GM19238 (cell line): ENCODE results near the gene CECR2.

Source experiments
- DNase-seq: peaks from one replicate; pipeline ENCODE4 v3.0.0; 2011; ENCODE audit warnings: low spot score; ENCODE audit not compliant: insufficient read length

The CECR2 gene

DNA sequence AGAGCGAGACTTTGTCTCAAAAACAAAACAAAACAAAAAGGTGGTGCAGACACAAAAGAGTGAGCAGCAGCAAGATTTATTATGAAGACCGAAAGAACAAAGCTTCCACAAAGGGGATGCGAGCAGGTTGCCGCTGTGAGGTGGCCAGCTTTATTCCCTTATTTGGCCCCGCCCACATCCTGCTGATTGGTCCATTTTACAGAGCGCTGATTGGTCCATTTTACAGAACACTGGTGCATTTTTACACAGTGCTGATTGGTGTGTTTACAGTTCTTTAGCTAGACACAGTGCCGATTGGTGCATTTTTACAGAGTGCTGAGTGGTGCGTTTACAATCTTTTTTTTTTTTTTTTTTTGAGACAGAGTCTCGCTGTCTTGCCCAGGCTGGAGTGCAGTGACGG lies 77.4 kb downstream of the CECR2 start:
- DNase-seq: no peak

DNA sequence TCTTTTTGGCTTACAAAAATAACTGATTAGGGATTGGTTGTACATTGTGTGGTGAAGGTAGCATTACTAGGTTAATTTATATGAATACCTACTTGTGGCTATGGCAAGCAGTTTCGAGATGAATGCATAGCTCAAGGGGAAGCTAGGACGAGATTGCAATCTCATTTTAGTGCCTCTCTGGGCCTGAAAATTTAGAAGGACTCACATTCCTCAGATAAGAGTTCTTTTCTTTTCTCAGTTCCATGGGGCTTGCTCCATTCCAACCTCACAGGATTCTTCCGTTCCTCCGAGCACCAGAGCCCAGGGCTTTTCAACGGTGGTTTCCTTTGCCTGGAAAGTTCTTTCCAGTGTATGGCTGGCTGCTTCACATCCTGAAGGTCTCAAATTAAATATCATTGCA lies 82.1 kb downstream of the CECR2 start:
- DNase-seq: no peak

GRCh38 chr22:17460895-17461294 lies 91.6 kb downstream of the CECR2 start:
- DNase-seq: no peak

GRCh38 chr22:17470880-17471500 lies 101.7 kb downstream of the CECR2 start:
- DNase-seq: no peak

DNA sequence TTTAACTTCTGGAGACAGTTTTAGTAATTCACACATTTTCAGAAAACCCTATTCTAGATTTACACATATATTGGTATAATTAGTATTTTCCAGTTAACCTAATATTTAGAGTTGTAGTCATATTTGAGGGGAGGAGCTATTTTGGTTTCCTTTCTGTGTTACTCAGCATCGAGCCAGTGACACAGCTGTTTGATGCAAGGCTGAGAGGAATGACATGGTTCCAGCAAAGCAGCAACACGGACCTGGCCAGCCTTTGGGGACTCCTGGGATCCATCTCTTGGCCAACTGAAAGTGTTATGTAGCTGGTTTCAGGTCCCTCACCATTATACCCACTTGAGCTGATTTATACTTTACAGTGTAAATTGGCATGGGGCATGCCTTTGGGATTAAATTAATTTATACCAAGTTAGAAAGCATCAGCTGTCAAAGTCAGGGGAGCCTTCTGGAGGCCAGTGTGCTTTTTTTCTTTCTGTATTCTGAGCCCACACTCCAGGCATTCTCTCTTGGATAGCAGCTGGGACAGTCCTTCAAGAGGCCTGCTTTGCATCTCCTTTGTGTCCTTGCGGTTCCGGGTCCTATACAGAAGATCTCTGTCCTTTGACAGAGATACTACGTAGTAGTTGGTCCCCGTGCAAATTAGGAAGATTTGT lies 102.8 kb downstream of the CECR2 start:
- no peak for DNase-seq

DNA sequence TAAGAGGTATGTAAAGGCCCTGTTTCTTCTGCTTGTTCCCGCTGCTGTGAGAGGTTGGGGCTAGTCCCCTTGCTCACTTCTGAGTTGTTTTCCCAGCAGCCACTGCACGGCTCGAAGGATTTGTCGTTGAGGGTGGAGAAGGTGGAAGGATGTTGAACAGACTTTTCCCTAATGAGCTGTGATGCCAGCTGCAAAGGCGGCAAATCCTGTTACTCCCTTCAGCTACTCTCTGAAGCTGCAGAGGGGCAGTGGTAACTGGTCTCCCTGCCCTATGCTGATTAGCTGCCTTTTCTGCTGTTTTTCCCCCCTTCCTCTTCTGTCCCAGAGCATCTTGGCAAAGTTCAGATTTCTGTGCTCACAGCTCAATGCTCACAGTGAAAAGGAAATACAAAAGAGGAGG lies 103.7 kb downstream of the CECR2 start:
- DNase-seq: no peak

DNA sequence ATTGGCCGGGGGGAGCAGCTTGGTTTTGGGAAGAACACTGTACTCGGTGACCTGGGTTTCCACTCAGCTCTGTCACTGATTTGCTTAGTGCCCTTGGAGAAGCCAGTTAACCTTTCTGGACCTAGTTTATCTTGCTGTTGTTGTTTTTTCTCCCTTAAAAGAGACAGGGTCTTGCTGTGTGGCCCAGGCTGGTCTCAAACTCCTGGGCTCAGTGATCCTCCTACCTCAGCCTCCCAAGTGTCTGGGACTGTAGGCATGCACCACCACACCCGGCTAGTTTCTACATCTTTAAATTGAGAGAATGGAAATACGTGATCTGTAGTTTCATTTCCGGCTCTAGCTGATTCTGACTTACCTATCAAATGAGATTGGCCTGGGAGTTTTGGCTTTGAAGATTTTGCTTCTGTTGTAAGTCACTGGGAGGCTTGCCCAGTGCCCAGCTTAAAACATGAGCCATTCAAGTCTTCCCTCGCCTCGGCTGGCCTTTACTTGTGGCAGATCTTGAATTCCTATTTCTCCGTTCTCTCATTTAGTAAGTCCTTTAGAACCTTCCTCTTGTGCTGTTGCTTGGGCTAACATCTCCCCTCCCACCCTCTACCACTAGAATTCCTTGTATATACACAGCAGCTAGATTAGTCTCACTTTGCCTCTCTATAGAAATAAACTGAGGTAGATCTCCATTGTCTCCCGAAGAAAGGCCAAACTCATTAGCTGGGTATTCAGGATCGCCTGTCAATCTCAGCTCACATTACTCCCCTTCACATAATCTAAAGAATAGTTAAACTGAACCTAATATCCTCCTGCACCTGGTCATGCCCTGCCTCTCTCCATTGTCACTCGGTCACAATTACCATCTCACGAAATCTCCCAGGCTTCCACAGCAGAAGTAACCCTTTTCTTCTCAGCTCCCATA lies 106.3 kb downstream of the CECR2 start:
- DNase-seq: no peak

GRCh38 chr22:17476838-17477237 lies 107.6 kb downstream of the CECR2 start:
- DNase-seq: no peak

GRCh38 chr22:17477391-17477833 lies 108.2 kb downstream of the CECR2 start:
- DNase-seq: no peak

- no peak for DNase-seq
Measured at GRCh38 chr22:17479135-17479534, 109.9 kb downstream of the CECR2 start.

GRCh38 chr22:17481424-17481823 lies 112.2 kb downstream of the CECR2 start:
- DNase-seq: no peak

GRCh38 chr22:17483688-17484372 lies 114.6 kb downstream of the CECR2 start:
- no peak for DNase-seq

GRCh38 chr22:17484608-17485007 lies 115.3 kb downstream of the CECR2 start:
- DNase-seq: no peak

DNA sequence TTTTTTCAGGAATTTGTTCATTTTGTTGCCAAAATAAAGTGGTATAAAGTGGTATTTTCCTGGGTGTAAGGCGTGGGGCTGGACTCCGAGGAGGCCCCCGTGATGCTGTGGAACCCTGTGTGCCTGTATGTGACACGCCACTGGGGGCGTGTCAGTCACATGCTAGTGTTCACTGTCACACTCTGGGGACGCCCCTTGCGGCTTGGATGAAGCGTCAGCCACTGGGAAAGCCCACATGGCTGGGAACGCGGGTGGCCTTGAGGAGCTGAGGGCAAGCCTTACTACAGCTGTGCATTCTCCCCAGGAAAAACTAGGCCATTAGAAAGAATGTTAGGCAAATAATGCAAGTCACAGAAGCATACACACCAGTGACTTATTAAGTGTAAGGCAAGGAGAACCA lies 117.1 kb downstream of the CECR2 start:
- no peak for DNase-seq

DNA sequence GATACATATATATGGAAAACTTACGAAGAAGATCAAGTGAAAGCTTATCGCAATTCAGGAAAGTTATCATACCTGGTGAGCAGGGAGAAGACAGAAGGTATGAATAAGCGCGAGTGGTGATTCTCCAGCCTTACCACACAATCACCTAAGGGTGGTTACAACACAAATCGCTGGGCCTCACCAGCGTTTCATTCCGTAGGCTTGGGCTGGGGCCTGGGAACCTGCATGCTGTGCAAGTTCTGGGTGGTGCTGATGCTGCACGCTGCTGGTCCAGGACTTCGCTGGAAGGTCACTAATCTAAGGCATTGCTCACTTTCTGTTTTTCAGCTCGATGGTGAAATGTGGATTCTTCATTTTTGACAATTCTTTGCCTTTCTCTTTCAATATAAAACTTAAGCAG lies 117.5 kb downstream of the CECR2 start:
- DNase-seq: no peak

GRCh38 chr22:17489101-17489500 lies 119.8 kb downstream of the CECR2 start:
- DNase-seq: no peak

- DNase-seq: no peak
Measured at GRCh38 chr22:17491090-17491640, 121.9 kb downstream of the CECR2 start.

DNA sequence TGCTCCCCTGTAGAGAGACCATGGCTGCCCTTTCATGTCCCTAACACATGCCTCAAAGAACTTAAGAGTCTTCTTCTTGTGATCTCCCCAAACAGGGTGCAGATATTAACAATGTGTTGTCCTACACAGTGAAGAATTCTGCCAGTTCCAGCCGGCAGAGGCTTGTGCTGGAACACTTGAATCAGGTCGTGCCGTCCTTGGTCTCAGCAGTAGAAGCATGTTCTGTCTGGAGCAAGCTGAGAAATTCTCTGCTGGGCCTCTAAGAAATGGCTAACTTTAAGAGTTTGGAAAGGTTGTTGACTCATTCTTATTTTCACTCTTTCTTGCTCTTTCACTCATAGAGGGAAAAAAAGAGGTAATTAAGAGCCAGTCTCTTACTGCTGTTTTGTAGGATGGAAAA lies 123.0 kb downstream of the CECR2 start:
- no peak for DNase-seq

DNA sequence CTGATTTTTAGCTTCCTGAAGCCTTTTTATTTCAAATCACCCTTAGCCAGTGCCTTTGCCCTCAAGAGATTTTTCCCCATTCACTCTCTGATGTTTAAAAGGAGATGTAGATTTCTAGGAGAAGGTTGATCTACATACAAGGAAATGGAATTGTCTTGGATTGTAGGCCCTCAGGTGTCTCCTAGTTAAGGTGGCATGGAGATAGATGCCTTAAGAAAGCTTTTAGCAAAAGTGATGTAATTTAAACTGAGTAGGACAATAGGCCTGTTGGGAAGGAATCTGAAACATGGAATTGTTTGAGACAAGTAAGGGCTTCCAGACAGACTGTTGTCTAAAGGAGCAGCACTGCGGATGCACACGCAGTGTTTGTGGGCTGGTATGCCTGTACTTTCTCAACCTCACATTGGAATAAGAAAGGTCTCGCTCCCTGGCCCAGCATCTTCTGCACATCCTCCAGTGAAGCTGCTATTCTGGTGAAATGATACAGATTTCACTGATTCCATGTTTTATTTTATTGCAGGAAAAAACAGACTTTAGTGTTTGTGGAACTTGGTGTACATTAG lies 124.2 kb downstream of the CECR2 start:
- no peak for DNase-seq

DNA sequence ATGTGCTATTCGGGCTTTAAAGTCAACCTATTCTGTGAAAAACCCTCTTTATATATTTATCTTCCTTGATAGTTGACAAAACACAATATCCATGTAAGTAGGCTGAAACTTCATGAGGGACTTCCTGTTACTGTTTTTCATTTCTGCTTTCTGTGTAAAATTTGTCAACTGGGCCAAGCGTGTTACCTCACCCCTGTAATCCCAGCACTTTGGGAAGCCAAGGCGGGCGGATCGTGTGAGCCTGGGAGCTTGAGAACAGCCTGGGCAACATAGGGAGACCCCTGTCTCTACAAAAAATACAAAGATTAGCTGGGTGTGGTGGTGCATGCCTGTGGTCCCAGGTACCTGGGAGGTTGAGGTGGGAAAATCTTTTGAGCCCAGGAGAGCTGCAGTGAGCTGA lies 127.6 kb downstream of the CECR2 start:
- DNase-seq: no peak

DNA sequence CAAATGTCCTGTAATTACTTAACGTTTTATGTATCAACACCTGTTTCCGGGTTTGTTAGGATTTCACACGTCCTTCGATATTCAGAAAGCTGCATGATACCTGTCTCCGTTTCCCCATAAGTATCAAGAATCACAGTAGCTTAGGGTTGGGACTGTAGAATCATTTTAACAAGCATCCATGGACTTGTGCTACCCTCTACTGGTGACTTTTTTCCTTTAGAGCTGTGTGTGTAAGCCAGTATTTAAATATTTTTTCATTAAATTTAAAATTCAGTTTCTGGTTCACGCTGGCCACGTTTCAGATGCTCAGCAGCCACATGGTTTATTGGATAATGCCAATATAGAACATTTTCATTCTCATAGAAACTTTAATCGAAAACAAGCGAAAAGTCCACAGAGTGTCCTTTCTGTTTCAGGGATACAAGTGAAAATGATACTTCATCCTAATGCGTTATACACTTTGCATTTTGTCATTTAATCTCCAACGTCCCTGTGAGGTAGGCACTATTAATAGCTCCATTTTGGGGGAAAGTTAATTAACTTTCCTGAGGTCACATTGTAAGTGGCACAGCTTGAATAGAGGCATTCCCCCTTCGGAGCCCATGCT lies 132.5 kb downstream of the CECR2 start:
- DNase-seq: peak; percentile 23
